IPS DF 6.9 (cell line): ENCODE measurements around the gene SPAG17.

Source experiments
- DNase-seq: peaks from one replicate; pipeline ENCODE4 v3.0.0-alpha.2; 2013; ENCODE audit warnings: low read depth, low spot score
- H3K27ac ChIP-seq: one replicate; pipeline ENCODE4 v1.5.1; 2013; ENCODE audit warnings: low read length, control low read depth
- H3K27me3 ChIP-seq: 2 replicates; pipeline ENCODE4 v1.6.1; 2013; ENCODE audit warnings: mild to moderate bottlenecking, low read length; ENCODE audit not compliant: control insufficient read depth, insufficient read depth
- H3K36me3 ChIP-seq: 2 replicates; pipeline ENCODE4 v1.6.1; 2013; ENCODE audit warnings: low read length; ENCODE audit not compliant: control insufficient read depth, insufficient read depth
- H3K4me1 ChIP-seq: 2 replicates; pipeline ENCODE4 v1.6.1; 2013; ENCODE audit warnings: low read length; ENCODE audit not compliant: control insufficient read depth, insufficient read depth
- H3K4me3 ChIP-seq: 2 replicates; pipeline ENCODE4 v1.5.1; 2013; ENCODE audit warnings: mild to moderate bottlenecking, low read length
- H3K9me3 ChIP-seq: 2 replicates; pipeline ENCODE4 v1.6.1; 2013; ENCODE audit warnings: low read length, inconsistent platforms; ENCODE audit not compliant: control insufficient read depth, insufficient read depth
- WGBS: extraction: QIAGEN DNeasy Blood & Tissue Kit; methylation state at CpG from one replicate; pipeline ENCODE4 v1.1.7; 2013; ENCODE audit warnings: mixed read lengths, missing lambda C conversion rate; ENCODE audit not compliant: insufficient read length, insufficient coverage; 5-methylcytosine and 5-hydroxymethylcytosine counted together

The SPAG17 gene

DNA sequence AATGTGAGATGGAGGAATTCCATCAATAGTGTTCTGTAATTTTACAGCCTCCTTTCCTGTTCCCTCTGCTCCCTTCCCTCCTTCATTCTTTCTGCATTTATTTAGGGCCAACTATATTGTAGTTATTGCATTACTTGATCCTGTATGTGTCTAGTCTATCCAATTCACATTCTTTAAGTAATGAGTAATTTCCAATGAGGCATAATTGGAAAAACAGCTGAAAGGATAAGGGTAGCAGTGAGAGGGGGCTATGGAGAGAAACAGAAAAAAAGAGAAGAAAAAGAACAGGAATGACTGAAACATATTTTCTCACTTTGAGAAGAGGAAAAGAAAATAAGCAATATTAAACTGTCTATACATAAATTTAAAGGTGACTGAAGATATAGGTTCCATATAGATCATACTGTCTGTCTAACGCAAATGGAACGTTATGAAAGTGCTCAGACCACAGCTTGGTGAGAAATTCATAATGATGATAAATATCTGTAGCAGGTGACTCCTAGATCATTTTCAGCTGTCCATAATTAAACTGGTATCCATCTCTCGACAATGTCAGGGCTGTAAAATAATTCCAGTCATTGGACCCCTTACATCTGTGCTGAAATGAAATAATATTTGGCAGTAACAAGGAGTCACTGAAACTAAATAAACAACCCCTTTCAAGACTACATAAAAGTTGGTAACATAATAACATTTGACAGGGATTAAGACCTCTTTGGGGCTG is 61.8 kb downstream of the SPAG17 start:
- H3K4me1 ChIP-seq = no peaks in the 10 kb centered on the region
- H3K36me3 ChIP-seq = no peaks in the 10 kb centered on the region
- H3K27ac ChIP-seq = no peak overlapping the region
- no CpG with 5 or more reads among the region's 3 CpGs for WGBS
- H3K4me3 ChIP-seq = no peak overlapping the region
- no peaks in the 10 kb centered on the region; the same call in 1 of the 2 replicates for H3K9me3 ChIP-seq
- DNase-seq = no peak
- H3K27me3 ChIP-seq = no peaks in the 10 kb centered on the region

DNA sequence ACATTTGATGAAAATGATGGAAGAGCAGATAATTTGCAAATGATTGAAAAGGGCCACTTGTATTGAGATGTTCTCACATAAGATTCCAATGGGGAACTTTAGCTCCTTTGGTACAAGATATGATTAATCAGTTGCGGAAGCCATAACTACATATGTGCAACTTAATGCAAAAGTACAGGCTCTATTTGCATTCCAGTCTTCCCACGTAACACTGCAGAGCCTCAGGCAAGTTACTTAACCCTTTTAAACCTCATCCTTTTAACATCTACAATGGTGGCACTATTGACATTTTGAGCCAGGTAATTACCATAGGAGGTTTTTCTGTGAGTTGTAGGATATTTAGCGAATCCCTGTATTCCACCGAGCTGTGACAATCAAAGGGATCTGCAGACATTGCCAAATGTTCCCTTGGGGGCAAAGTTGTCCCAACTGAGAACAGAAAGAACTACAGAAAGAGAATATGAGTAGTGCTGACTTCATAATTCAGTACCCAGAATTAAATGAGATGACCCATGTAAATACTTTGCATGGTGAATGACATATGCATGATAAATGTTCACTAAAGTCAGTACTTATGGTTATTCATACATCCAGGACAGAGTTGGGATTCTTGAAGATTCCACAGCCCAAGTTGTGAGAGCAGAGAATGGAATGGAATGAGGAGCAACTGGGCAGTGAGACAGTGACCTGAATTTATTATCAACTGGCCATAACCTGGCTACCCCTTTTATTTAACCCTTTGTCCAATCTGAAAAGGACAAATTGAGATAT is 62.6 kb downstream of the SPAG17 start:
- H3K27me3 ChIP-seq = no peaks in the 10 kb centered on the region
- H3K36me3 ChIP-seq = no peaks in the 10 kb centered on the region
- H3K27ac ChIP-seq = no peak overlapping the region
- WGBS = no CpG with 5 or more reads among the region's 4 CpGs
- no peaks in the 10 kb centered on the region for H3K4me1 ChIP-seq
- no peaks in the 10 kb centered on the region; the same call in 1 of the 2 replicates for H3K9me3 ChIP-seq
- DNase-seq = no peak
- no peak overlapping the region for H3K4me3 ChIP-seq

DNA sequence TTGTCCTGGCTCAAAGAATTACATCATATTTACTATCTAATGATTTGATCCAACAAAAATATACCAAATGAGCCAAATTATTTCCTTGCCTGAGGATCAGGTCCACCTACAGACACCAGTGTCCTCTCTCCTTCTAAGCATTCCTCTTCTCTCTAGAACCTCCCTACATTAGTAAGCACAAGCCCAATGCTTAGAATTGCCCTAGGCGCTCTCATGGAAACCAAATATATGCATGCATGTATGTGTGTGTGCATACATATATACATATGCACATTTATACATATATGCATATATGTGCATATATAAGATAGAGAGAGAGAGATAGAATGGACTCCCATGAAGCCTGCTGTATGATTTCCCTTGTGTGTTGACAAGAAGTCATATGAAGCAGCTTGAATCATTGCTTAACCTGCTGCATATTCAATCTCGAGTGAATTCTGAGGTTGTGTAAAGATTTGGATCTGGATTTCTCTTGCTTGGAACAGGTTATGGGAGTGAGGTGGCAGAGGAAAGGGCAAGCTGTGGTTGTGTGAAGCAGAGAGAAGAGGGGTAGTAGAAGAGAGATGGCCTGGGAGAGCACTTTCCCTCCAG is 66.1 kb downstream of the SPAG17 start:
- no peaks in the 10 kb centered on the region for H3K4me1 ChIP-seq

DNA sequence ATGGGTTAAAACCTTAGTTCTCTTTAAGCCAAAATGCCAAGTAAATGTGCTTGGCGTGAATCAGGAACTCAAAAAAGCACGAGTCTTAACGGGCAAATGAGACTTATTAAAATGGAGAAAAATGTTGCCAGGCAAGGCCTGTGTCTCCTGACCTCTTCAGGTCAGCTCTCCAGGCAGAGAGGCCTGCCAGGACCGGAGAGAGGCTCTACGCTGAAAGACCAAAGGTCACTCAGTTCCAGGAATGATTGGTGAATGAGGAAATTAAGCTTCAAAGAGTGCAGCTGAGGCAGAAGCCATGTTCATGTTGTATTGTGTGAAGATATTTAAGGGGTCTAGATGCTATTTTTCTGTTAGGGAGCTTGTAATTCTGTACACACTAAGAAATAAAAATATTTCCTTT is 66.6 kb downstream of the SPAG17 start:
- WGBS = no CpG with 5 or more reads among the region's 5 CpGs

More for the DNA sequence above, 66.1 kb downstream of the SPAG17 start:
- H3K9me3 ChIP-seq = no peaks in the 10 kb centered on the region
- no peaks in the 10 kb centered on the region for H3K27me3 ChIP-seq
- H3K4me3 ChIP-seq = no peak overlapping the region
- DNase-seq = no peak
- H3K27ac ChIP-seq = no peak overlapping the region
- no CpG with 5 or more reads among the region's 2 CpGs for WGBS
- H3K36me3 ChIP-seq = no peaks in the 10 kb centered on the region

DNA sequence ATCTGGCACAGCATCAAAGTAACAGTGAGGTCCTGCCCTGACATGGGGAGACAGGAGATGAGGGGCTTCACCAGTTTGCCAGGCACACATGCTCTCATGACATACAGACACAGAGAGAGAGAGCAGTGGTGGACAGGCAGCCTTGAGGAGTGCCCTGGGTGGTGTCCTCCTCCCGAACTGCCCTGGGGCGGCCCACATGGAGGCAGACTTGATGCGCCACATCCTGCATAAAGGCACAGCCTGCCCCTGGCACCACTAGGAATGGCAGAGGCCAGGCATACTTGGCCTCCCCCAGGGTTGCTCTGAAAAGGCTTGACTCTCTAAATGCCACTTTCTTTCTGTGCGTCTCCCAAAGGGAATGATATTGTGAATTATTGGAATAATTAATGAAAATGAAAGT is 67.5 kb downstream of the SPAG17 start:
- Histone ChIP-seq H3K4me3 (no peak overlapping the region), H3K27me3 (no peaks in the 10 kb centered on the region), H3K4me1 (no peaks in the 10 kb centered on the region), H3K36me3 (no peaks in the 10 kb centered on the region), H3K9me3 (no peaks in the 10 kb centered on the region), H3K27ac (no peak overlapping the region)
- no CpG with 5 or more reads among the region's 4 CpGs for WGBS
- no peak for DNase-seq

More for the DNA sequence above, 66.6 kb downstream of the SPAG17 start:
- H3K36me3 ChIP-seq = no peaks in the 10 kb centered on the region
- DNase-seq = no peak
- H3K27ac ChIP-seq = no peak overlapping the region
- H3K4me1 ChIP-seq = no peaks in the 10 kb centered on the region
- H3K4me3 ChIP-seq = no peak overlapping the region
- no peaks in the 10 kb centered on the region for H3K9me3 ChIP-seq
- H3K27me3 ChIP-seq = no peaks in the 10 kb centered on the region

DNA sequence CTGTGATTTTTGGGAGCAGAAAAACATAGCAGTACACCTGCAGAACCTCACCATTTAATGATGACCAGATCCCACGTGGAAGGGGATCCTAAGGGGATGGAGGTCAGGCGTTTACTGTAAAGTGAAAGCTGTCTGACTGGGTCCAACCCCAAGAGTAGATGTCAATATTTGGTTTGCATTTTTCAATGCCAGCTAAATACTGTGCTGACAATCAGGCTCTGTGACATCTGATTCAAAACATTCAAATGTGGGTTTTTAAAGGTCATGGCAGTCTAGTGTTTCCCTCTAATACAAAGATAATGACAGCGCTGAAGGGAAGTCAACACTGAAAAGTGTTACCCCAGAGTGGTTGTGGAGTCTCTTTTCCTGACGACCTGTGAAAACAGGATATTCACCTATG is 68.1 kb downstream of the SPAG17 start:
- H3K4me1 ChIP-seq = no peaks in the 10 kb centered on the region
- H3K27me3 ChIP-seq = no peaks in the 10 kb centered on the region
- H3K36me3 ChIP-seq = no peaks in the 10 kb centered on the region
- H3K4me3 ChIP-seq = no peak overlapping the region
- no peaks in the 10 kb centered on the region for H3K9me3 ChIP-seq
- DNase-seq = no peak
- WGBS = no CpG with 5 or more reads among the region's 4 CpGs
- H3K27ac ChIP-seq = no peak overlapping the region

DNA sequence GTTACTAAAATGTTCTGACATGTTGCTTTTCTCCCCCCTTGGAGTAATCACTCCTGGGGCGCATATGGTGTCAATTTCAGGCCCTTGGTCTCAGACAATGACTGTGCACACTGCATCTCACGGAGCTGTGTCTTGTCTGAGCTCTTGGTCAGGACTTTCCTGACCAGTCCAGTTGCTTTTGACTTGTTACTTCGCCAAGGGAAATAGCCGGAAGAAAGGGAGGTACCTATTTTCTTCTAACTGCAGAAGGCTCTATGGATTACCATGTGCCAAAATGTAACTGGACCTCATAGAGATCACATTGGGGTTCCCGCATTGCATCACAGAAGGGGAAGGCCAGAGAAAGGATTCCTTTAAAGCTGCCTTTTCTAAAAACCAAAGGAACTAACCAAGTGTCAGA is 68.6 kb downstream of the SPAG17 start:
- Histone ChIP-seq H3K27me3 (no peaks in the 10 kb centered on the region), H3K27ac (no peak overlapping the region), H3K9me3 (no peaks in the 10 kb centered on the region), H3K36me3 (no peaks in the 10 kb centered on the region), H3K4me1 (no peaks in the 10 kb centered on the region), H3K4me3 (no peak overlapping the region)
- DNase-seq = no peak
- WGBS = no CpG with 5 or more reads among the region's 5 CpGs

DNA sequence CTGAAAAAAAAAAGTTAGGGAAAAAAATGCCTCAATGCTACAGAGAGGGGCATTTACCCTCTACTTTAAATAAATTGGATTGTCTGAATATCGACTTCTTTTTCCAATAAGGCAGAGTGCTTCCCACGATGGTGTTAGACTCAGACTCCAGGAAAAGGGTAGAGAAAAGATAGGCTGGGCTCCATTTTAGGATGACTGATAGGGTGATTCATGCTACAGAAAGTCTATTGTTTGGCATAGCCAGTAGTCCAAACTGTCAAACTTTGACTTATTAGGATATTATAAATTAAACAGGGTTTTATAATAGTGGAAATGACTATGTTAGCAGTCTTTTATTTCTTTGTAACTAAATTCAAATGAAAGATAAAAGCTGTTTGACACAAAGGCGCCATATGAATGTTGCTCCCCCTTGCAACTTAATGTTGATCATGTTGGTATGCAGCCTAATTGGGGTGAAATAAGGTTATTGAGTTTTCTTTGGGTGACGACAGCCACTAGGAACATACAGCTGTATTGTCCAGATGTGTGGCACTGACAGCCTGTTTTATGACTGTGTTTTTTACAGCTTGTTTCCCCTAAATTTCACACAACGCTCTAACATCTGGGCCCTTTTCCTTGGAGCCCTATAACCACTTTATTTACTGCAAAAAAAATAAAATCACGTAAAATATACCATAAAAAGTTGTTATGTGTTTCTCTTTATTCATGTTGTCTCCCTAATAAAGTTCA is 69.3 kb downstream of the SPAG17 start:
- H3K36me3 ChIP-seq = no peaks in the 10 kb centered on the region
- no peak for DNase-seq
- WGBS = 100% methylated on average over 1 of the region's 6 CpGs
- H3K27ac ChIP-seq = no peak overlapping the region
- no peak overlapping the region for H3K4me3 ChIP-seq
- H3K4me1 ChIP-seq = no peaks in the 10 kb centered on the region
- no peaks in the 10 kb centered on the region for H3K9me3 ChIP-seq
- no peaks in the 10 kb centered on the region for H3K27me3 ChIP-seq

DNA sequence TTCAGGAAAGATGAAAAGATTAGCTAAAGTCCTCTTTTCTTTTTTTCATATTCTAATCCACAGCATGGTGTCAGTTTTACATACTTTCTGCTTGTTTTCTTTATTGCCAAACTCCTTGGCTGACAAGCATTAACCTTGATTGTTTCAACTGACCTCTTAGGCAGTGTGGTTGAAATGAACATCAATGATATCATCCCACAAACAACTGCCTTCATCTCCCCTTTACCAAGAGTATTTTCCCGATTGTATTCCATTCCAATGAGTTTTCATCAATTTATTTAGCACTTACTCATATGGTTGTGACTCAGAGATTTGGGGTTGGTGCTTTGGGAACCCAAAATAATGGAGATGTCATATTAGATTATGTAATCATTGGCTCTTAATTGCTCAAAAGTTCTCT is 71.8 kb downstream of the SPAG17 start:
- H3K4me3 ChIP-seq = no peak overlapping the region
- H3K9me3 ChIP-seq = no peaks in the 10 kb centered on the region
- H3K27me3 ChIP-seq = no peaks in the 10 kb centered on the region
- no peak overlapping the region for H3K27ac ChIP-seq
- H3K36me3 ChIP-seq = no peaks in the 10 kb centered on the region
- H3K4me1 ChIP-seq = no peaks in the 10 kb centered on the region
- WGBS = no CpG with 5 or more reads among the region's 1 CpG
- DNase-seq = no peak

DNA sequence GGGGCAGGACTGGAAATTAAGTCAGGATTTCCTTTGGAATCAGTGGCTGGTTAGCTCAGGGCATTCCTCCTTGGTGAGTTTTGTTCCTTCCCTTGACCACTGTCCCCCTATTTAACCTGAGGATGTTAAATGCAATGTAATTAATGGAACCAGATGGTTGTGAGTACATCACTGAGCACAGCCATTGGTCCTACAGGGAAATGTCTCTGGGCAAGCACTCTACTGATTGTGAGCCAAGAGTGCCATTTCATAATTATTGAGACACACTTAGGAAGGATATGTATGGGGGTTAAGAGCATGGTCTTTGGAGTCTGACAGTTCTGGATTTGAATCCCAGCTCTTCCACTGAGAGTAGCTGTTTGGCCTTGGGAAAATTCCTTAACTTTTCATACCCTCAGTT is 74.4 kb downstream of the SPAG17 start:
- Histone ChIP-seq H3K27me3 (no peaks in the 10 kb centered on the region), H3K4me3 (no peak overlapping the region), H3K9me3 (no peaks in the 10 kb centered on the region), H3K36me3 (no peaks in the 10 kb centered on the region), H3K27ac (no peak overlapping the region), H3K4me1 (no peaks in the 10 kb centered on the region)
- DNase-seq = no peak
